ENCODE measurements around the gene TP53I13. TPM values are rescaled to one million over a fixed set of nuclear protein-coding genes. Genes with fewer than 3 reads are reported as not detected.
A peak's percentile ranks its signal among the peaks of the same experiment; 100 is the strongest.

TP53I13 gene
- total RNA-seq, 1 experiment from 2014 or later: 28.1 TPM

DNA sequence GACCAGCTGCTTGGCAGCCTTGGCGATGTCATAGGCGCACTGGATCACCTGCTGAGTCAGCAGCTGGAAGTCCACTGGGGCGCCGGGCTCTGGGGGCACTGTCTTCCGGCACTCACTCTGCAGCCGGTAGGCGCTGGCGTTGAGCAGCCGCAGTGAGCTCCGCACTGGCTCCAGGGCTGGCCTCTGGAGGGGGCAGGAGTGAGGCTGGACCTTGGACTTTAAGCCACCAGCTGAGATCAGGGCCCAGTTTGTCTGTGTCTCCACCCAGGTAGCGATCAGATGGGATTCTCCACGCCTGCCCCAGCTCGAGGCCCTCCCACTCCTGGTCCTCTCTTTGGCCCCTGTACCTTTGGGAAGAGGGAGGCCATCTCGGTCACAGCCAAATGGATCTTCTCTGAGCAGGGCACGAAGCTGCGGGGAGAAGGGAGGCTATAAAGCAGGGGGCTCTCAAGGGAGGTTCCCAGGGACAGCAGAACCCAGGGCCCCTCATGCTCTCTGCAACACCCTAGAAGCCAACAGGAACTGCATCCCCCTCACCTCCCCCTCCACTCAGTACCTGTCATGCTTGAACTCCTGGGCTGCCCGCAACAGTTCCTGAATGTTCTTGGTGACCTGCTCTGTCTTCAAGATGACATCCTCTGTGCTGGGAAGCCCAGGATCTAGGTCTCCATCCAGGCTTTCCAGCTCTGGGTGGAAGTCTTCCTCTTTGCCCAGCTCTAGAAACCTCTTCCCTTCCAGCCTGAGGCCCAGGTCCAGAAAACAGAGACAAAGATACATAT, 6.4 kb downstream of the TP53I13 start:
- H3K27ac ChIP-seq (ENCODE audit: insufficient read length, low read depth, low read length): no peak overlapping the region
- no peak overlapping the region for H3K4me2 ChIP-seq (ENCODE audit: insufficient read depth, insufficient read length, low read length)
- no peak overlapping the region for H2BK12ac ChIP-seq (ENCODE audit: insufficient read length, low read depth, low read length)
- no peak overlapping the region for H2BK5ac ChIP-seq (ENCODE audit: insufficient read length, low read length)
- H2BK15ac ChIP-seq (ENCODE audit: low read depth, low read length): no peak overlapping the region
- H3K79me2 ChIP-seq (ENCODE audit: insufficient read depth, low read length): no peaks in the 10 kb centered on the region
- no peak overlapping the region for H3K23ac ChIP-seq (ENCODE audit: insufficient read length, low read depth, low read length)
- DNase-seq: peak; percentile 37
- Mint-ChIP-seq H3K4me1 (peaks cover 0 to 9% of the 10 kb centered on the region in 2 experiments; a peak in 3 of 4 replicates), H3K36me3 (ENCODE audit: insufficient read depth in 1 of 3, low read depth in 3 of 3) (peaks cover 15 to 58% (median 45%) of the 10 kb centered on the region in 3 experiments), H3K27ac (no peak overlapping the region), H3K9me3 (no peaks in the 10 kb centered on the region), H3K4me3 (no peak overlapping the region; a peak in 1 of 5 replicates), H3K27me3 (ENCODE audit: low read depth) (peaks cover 11% of the 10 kb centered on the region)
- no peaks in the 10 kb centered on the region for H3K79me1 ChIP-seq (ENCODE audit: insufficient read depth, low read depth, low read length, poor library complexity, severe bottlenecking)
- H3T11ph ChIP-seq (ENCODE audit: low read length): no peak overlapping the region
- TF ChIP-seq, protein P1, sequence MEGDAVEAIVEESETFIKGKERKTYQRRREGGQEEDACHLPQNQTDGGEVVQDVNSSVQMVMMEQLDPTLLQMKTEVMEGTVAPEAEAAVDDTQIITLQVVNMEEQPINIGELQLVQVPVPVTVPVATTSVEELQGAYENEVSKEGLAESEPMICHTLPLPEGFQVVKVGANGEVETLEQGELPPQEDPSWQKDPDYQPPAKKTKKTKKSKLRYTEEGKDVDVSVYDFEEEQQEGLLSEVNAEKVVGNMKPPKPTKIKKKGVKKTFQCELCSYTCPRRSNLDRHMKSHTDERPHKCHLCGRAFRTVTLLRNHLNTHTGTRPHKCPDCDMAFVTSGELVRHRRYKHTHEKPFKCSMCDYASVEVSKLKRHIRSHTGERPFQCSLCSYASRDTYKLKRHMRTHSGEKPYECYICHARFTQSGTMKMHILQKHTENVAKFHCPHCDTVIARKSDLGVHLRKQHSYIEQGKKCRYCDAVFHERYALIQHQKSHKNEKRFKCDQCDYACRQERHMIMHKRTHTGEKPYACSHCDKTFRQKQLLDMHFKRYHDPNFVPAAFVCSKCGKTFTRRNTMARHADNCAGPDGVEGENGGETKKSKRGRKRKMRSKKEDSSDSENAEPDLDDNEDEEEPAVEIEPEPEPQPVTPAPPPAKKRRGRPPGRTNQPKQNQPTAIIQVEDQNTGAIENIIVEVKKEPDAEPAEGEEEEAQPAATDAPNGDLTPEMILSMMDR (conservative IDR thresholded peaks at IDR 0.05): no peak
- no peak overlapping the region for H4K91ac ChIP-seq (ENCODE audit: insufficient read length, low read depth, low read length)
- no peak overlapping the region for H2AK5ac ChIP-seq (ENCODE audit: insufficient read length, low read length)
- H3K27me3 ChIP-seq (ENCODE audit: insufficient read depth, low read length): no peaks in the 10 kb centered on the region
- no peak overlapping the region for H3K56ac ChIP-seq (ENCODE audit: insufficient read length, low read depth, low read length)
- no CpG with 5 or more reads among the region's 17 CpGs for WGBS (ENCODE audit: extremely low coverage, insufficient read length, low lambda C conversion rate)
- H4K8ac ChIP-seq (replicated peaks; ENCODE audit: insufficient read length, low read depth, low read length): no peak overlapping the region
- no peak overlapping the region for H3K9ac ChIP-seq (ENCODE audit: extremely low read depth, insufficient read length, low read length)
- no peak overlapping the region for H2BK20ac ChIP-seq (ENCODE audit: low read depth, low read length, poor library complexity, severe bottlenecking)
- no peak overlapping the region for H2AFZ ChIP-seq (ENCODE audit: low read length)
- H3K14ac ChIP-seq (ENCODE audit: insufficient read depth, low read length): no peak overlapping the region
- no peak overlapping the region for H3K4ac ChIP-seq (ENCODE audit: low read depth, low read length)
- H3K23me2 ChIP-seq (ENCODE audit: insufficient read length, low read depth, low read length, poor library complexity, severe bottlenecking): peaks cover 2% of the 10 kb centered on the region
- no peaks in the 10 kb centered on the region for H3K9me3 ChIP-seq (ENCODE audit: control insufficient read depth, low read depth, low read length)
- H4K20me1 ChIP-seq (ENCODE audit: control insufficient read depth, insufficient read depth, insufficient read length): peaks cover 2% of the 10 kb centered on the region
- H2BK120ac ChIP-seq (ENCODE audit: low read depth, low read length, poor library complexity, severe bottlenecking): no peak overlapping the region
- no peak overlapping the region for H3K18ac ChIP-seq (ENCODE audit: insufficient read length, low read depth, low read length)
- no peak overlapping the region for H4K5ac ChIP-seq (ENCODE audit: insufficient read length, low read depth, low read length)
- no peaks in the 10 kb centered on the region for H3K4me1 ChIP-seq (ENCODE audit: insufficient read depth, low read length)

All from H9 (cell line).